Activated CD4-positive, alpha-beta T cell treated with anti-CD3 and anti-CD28 coated beads for 4 hours (primary cell): ENCODE results near the gene DIS3L2.

Source experiments
- DNase-seq, 2 donors: peaks; one replicate each; pipeline ENCODE4 v3.0.0-alpha.2; 2020

The DIS3L2 gene

DNA sequence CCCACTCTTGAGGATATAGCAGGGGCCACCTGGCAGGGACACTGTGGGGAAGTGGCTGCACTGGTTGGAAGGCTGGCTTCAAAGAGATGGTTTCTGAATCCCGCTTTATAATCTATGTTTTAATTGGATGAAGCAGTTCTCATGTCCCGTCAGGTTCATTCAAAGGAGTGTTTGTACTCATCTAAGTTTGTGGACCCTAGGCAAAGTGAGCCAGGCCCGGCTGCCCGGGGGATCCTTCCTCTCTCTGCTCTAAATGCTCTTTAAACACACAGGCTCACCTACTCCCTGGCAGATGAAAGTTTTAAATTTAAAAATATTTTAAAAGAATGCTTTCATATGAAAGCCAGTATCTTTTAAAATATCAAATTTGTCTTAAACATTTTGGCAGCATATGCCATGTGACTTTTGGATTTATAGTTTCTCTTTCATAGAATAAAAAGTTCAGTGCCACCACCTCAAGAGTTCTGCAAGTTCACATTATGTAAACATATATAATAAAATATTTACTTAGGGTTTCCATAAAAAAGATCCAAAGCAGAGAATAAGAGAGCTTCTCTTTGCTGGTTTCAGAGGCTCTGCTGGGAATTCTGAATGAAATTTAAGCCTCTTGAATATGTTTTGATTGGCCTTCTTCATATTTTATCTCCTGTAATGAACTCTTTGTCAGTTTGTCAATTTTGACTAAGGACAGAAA is 273.6 kb downstream of the DIS3L2 start:
- no peak for DNase-seq

DNA sequence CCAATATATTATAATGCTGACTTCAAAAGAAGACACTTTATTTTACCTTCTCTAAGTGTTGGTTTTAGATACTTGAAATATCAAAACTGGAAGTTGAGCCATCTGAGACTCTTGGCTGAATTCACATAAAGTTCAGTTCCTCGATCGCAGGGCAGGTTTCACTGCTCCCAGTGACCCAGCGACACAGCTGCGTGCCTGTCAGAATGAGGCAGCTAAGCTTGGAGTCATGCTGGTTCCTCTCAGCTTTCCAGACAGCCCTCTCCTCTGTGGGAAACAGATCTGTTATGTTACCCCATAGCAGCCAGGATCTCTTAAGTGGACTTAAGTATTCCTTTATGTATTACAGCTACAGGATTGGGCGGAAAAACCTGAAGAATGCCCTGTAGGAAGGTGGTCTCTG is 274.2 kb downstream of the DIS3L2 start:
- DNase-seq = no peak

DNA sequence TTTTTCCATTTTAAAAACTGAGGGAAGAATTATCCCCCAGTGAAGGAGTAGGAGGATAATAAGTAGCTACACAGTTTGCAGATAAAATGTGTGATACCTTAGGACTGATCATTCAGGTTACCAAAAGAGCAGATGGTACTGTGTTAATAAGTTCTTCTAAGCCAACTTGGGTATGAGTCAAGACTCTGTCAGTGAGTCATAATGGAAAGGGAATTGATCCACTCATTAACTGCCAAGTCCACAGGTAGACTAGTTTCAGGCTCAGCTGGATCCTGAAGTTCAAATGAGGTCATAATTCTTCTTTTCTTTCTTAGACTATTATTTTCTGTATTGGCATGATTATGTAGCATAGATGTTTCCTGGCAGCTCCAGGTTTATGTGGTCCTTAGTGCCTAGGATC is 274.7 kb downstream of the DIS3L2 start:
- no peak for DNase-seq

DNA sequence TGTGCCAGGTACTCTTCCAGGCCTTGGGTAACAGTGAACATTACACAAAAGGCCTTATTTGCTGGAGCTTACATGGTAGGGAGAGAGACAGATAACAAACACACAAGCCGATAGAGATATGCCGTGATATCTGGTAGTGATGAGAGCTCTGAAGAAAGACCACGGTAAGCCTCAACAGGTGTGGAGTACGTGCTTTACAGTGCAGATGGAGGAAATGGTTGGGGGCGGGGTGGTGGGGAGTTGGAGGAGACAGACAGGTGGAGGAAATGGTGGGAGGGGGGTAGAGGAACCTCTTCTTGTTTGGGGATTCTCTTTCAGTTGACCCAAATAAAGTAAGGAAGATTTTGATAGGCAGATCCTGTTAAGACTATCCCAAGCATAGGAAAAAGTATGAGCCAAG is 276.0 kb downstream of the DIS3L2 start:
- DNase-seq = no peak

DNA sequence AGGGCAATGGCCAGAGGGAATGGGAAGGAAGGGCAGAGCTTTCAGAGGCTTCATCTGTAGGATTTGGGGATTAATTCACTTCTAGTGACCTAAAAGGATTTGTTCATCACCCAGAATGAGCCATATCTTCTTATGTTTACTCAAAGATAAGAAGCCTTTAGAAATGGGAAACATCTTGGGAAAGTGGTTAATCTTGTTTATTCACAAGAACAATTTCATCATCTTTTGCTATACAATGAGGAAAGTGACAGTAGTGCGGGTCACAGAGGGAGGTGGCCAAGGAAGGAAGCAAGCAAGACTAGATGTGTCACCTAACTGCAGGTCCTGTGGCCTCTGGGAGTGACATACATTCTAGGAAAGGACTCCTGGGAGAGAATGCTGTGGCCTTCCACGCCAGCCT is 276.6 kb downstream of the DIS3L2 start:
- DNase-seq = no peak

DNA sequence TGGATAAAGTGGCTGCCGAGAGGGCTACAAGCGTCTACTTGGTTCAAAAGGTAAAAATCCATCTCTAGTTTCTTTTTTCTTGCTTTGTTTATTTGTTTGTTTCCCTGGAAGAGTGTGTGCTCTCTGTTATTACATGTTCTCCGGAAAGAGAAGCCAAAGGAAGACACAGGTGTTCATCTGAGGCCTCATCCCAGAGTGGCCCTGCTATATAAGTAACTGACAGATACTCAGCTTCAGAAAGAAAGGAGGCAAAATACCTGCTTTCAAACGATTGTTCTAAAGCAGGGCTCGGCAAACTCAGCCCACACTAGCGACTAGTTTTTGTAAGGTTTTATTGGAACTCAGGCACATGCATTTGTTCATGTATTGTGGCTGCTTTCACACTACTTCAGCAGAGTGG is 277.1 kb downstream of the DIS3L2 start:
- DNase-seq = no peak

DNA sequence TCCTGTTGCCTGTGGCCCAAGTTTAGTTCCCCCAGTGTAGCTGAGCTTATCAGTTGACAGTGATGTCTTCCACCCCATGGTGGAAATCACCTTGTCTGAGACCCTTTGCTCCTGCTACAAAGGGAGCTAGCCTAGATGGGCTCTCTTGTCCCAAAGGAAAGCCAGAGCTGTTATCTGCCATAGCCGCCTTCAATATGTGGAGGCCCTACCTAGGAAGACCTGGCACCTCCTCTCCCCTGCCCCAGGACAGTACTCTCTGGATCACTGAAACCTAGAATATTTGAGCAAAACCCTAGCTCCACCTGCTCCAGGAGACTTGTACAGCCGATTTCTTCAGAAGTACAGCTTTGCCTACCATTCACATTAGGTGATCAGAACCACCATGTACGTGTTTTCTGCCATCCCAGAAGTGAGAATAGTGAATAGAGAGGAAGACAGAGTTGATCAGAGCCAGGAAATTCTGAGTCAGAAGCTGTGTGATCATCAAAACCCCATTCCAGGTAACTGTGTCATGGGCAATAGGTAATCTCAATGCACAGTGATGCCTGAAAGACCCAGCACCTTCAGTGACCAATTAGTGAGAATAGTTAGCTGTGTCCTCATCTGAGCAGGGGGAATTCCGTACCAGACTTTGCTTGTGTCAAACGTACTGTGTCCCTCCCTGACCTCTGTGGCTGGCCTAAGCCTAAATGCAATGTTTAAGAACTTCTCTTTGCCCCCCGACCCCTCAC is 278.6 kb downstream of the DIS3L2 start:
- DNase-seq = no peak

DNA sequence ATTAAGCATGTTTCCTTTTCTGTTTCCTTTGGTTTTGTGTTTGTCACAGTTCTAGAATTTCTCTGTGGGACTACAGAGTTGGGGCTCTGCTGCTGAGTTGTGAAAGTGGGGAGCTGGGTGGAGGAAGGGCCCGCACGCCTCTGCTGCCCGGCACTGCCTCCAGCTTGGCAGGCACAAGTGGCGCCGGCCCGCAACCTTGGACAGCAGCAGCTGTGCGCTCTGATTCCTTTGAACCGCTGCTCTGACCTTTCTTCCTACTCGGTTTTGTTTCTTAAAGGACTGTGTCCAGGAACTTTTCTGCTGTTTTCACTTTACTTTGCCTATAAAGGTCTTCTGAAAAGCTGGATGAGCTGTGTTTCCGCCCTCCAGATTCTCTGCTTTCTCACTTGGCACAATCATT is 279.4 kb downstream of the DIS3L2 start:
- no peak for DNase-seq

DNA sequence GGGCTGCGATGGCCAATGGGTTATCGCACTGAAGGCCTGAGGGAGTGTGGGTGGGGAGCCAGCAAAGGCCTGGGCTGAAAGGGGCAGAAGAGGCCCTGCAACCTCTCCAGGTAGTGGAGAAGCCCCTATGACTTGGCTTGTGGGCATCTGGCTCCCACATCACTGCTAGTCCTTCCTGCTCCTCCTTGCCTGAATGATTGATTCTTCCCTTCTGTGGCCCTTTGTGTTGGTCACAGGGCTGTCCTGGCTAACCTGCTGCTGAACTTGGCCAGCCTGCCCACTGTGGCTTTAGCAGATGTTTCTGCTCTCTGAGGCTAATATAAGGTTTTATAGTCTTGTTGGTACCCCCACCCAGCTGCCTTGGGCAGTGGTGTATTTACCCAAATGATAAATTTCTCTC is 280.8 kb downstream of the DIS3L2 start:
- no peak for DNase-seq

DNA sequence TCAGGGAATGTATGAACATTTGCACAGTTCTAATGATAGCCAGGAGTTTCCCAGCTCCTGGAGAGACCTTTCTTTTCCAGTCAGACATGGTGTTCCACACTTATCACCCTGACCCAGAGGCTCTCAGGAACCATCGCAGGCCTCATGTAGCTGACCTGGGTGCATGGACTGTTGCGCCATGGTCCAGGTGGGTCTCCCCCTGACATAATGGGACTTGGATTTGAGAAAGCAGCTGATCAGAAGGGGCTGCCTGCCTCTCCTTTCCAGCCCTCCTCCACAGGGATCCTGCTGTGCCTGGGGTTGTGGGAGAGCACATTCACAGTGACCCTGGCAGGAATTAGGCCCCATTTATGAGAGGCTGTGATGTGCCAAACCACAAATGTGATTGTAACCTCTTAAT is 283.6 kb downstream of the DIS3L2 start:
- DNase-seq = no peak

DNA sequence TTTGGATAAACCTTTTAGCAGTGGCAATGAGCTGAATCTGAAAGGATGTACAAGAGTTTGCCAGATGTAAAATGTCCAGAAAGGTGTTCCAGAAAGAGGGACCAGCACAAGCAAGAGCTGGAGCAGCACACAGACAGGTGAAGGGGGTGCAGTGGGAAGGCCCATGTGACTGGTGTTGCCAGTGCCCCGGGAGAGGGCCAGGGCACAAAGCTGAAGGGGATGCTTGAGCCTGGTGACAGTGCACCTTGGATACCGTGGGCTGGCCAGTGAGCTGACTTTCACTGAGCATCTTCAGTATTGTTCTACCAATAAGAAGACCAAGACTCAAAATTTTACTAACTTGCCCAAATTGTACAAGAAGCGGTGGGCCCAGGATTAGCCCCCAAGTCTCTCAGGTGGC is 284.7 kb downstream of the DIS3L2 start:
- DNase-seq = no peak

DNA sequence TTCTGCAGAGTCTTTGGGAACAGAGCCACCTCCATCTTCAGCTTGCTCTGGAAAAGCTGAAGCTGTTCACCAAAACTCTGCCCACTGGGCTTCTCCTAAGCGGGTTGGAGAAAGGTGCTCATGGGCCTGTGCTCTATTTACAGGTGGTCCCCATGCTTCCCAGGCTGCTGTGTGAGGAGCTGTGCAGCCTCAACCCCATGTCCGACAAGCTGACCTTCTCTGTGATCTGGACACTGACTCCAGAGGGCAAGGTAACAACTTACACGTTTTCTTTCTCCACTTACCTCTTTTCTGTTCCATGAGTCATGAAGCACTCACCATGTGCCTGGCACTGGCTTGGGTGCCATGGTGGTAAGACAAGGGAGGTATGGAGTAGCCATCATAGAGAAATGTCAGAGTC is 287.6 kb downstream of the DIS3L2 start:
- no peak for DNase-seq

DNA sequence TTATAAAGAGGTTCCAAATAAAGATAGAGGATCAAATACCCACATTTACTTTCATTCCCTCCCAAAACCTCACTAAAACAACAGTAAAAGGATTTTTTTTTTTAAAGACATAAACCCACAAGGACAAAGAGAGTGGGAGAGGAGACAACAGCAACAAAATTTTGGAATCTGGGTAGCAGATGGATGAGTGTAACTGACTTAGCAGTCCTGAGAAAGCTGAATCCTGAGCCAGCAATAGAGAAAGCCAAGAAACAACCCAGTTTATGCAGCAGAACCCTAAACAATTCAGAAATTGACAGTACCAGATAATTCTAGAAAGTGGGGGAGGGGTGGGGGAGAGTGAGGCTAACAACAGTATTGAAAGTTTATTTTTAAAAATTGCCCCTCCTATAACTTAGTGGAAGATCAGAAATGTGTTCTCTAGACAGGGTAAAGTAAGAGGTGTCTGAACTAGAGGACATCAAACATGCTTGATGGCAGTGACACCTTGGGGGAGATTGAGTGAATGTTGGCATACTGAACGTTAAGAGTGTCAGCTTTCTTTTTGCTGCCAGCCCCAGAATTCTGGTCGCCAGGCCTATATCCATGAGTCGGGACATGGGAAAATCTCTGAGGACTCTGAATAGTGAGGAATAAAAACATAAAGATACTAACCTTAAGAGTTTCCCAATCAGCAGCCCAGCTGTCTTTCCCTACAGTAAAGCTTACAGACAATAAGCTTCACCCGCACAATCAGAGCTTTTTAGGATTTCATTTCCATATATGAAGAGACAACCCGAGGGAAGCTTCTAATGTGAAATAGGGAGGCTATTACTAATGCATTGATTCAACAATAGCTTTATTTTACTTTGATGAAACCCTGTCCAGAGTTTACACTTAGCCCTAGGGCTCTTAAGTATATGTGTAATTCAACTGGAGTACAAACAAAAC is 289.0 kb downstream of the DIS3L2 start:
- DNase-seq = no peak

DNA sequence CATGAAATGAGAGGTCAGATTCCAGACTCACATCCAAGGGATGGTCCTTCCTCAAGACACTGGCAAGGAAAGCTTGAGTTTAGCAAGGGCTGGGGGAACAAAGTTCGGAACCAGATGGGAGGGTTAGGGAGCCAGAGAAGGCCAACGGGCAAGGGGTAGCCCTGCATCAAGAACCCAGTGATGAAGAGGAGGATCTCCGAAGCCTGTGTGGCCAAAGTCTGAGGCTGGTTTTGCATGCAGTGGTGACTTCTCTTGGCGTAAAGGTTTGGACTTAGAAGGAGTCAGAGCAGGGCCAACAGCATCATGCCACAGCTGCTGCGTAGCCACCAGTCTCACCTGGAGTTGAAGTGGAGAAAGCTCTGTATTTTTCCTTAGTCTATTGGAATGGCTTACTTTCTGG is 293.5 kb downstream of the DIS3L2 start:
- no peak for DNase-seq

DNA sequence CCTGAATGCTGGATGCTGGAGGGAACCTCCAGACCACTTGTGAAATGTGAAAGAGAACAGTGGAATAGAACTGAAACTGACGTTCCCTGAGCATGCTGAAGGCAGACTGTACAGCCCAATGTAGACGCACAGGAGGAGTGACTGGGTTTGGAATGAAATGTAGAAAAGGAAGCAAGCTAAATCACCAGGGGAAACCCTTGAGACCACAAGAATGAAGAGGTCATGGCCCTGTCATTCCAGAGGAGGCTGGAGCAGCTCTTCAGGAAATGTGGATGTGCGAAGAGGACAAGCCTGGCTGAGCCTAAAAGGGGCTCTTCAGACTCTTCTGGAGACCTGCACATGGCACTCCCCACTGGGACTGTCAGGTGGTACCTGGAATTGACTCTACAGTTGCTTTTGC is 298.6 kb downstream of the DIS3L2 start:
- no peak for DNase-seq

DNA sequence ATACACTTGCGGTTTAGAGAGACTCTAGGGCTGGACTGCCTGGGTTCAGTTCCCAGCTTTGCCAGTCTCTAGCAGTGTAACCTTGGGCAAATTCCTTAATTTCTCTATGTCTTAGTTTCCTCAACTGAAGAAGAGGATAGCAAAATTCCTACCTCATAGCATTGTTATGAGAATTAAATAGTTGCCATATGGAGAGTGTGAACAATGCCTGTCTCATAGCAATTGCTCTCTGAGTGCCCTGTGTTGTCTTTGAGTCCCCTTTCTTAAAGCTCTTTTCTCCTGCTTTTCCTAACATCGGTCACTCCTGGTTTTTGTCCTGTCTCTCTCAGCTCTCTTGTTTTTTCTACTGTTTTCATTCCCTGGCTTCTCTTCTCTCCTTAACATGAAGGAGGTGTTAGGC is 300.3 kb downstream of the DIS3L2 start:
- no peak for DNase-seq

DNA sequence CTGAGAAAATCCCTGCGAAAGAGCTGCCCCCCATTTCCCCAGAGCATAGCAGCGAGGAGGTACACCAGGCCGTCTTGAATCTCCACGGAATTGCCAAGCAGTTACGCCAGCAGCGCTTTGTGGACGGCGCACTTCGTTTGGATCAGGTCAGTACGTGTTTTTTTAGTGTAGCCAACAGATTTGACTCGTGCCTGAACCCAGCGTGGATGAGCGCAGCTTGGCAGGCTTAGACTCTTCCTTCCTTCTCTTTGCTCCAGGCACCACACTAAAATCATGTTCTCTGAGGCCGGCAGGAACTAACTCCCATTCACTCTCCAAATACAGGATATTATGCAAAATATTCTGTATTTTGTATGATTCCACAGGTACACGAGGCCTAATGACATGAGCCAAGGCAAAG is 301.8 kb downstream of the DIS3L2 start:
- DNase-seq = no peak

DNA sequence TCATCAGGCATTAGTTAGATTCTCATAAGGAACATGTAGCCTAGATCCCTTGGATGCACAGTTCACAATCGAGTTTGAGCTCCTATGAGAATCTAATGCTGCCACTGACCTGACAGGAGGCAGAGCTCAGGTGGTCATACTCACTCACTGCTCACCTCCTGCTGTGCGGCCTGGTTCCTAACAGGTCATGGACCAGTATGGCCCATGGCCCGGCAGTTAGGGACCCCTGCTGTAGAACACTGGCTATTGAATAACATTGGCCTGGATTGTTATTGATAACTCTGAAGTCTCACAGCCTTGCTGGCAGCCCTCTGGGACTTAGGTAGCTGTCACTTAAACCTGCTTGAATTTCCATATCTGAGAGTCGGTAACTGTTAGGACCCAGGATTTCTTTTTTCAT is 302.6 kb downstream of the DIS3L2 start:
- DNase-seq = no peak

DNA sequence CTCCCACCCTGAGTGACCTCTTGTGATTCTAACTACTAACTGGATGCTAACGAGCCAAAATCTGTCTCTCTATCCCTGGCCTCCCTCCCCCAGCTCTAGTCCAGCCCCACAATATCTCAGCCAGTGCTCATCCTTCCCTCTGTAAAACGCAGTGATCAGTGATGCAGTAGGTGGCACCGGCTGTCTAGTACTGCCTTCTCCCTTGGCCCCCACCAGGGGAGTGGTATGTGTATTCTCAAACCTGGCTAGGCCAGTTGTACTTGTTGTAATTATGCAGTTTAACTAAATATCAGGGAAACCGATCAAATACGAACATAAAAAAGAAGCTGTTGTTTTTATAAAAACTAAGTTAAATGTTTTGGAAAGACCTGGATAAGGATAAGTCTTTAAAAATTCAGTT is 303.8 kb downstream of the DIS3L2 start:
- DNase-seq = no peak

DNA sequence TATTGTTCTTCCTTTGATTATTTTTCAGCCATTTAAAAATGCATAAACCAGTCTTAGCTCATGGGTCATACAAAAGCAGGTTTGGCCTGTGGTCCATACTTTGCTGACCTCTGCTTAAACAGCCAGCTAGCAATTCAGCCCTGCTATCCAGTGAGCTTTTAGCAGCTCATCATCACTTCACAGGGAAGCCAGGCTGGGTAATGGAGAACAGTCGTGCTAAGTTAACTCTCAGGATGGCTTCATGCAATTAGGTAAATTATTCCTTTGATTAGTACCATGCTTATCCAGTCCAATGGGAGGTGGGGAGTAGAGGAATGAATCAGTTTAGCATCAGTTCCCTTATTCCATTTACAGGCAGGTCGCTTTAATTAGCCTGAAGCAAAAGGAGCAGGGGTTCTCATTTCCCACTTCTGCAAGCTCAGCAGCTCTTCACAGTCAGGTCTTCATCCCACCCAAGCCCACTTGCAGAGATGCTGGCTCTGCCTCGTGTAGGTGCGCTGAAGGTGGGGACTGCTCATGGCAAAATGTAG is 307.2 kb downstream of the DIS3L2 start:
- DNase-seq = no peak

DNA sequence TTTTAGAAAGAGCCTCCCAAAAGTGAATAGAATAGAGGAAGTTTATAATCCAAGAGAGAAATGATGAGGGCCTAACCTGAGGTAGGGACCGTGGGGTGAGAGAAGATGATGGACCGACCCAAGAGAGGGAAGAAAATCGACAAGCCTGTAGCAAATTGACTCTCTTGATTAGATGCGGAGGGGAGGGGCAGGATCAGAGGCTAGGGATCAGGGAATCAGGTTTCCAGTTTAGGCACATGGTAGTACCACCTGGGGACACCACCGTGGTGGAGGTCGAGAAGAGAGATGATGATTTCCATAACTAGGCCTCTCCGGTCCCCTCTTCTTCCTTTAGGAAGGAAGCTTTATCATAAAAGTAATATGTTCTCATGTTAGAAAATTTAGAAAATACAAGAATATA is 308.4 kb downstream of the DIS3L2 start:
- DNase-seq = no peak

DNA sequence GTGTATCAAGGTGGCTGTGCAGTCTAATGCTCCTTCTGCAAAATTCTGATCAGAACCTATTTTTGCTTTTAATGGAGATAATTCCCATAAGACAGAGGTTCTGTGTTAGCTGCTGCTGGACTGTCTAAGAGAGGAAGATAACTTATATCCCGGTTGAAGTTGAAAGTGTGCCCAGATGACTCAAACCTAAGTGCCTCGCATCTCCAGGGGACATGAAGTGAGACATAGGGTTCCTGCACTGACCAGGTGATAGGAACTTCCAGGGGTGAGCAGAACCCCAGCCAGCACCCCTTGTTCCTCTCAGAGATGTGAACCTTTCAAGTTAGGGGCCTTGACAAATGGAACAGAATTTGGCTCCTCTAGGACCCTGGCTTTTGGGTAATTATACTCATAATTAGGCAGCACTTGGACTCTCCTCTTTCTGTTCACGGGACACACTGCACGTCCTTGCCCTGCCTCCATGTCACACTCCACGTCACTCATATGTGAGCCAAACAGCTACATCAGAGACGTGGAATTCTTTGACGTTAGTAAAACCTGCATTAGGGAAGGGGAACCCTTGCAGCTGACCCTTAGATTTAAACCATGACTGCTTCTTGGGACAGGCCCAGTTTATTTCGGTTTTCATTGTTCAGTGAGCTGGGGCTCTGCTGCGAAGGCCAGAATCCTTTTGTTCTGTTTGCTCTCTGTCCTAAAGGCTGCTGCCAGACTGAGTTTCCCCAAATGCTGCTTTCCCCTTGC is 312.6 kb downstream of the DIS3L2 start:
- no peak for DNase-seq

DNA sequence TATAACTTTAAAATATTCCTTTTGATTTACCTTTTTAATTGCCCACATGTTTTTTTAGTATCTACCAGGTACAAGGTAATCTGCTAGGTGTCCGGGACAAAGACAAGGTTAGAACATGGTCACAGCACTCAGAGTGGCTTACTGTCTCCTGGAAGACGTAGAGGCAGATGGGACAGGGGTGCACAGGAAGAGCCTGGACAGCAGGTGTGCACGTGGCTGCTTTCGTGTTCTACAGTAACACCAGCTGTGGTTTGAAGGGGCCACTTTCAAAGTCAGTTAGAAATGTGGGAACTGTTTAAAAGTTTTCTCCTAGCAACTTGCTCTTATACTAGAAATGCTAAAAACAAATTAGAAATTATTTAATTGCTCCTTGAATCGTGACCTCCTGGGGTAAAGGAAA is 314.2 kb downstream of the DIS3L2 start:
- DNase-seq = no peak
